AG10803 (cell line): ENCODE measurements around the gene CACNG1.

ENCODE experiments used
- DNase-seq: peaks from one replicate; pipeline ENCODE4 v3.0.0; 2010; ENCODE audit warnings: low read depth
- H3K4me3 ChIP-seq: 2 replicates; pipeline ENCODE4 v1.5.1; 2011; ENCODE audit warnings: mild to moderate bottlenecking, low read length, control low read depth
- TF ChIP-seq, protein P1 (sequence below): conservative IDR thresholded peaks from 2 replicates; pipeline ENCODE4 v1.5.1; 2011; ENCODE audit warnings: mild to moderate bottlenecking, low read length, control low read depth, inconsistent platforms

Gene CACNG1

DNA sequence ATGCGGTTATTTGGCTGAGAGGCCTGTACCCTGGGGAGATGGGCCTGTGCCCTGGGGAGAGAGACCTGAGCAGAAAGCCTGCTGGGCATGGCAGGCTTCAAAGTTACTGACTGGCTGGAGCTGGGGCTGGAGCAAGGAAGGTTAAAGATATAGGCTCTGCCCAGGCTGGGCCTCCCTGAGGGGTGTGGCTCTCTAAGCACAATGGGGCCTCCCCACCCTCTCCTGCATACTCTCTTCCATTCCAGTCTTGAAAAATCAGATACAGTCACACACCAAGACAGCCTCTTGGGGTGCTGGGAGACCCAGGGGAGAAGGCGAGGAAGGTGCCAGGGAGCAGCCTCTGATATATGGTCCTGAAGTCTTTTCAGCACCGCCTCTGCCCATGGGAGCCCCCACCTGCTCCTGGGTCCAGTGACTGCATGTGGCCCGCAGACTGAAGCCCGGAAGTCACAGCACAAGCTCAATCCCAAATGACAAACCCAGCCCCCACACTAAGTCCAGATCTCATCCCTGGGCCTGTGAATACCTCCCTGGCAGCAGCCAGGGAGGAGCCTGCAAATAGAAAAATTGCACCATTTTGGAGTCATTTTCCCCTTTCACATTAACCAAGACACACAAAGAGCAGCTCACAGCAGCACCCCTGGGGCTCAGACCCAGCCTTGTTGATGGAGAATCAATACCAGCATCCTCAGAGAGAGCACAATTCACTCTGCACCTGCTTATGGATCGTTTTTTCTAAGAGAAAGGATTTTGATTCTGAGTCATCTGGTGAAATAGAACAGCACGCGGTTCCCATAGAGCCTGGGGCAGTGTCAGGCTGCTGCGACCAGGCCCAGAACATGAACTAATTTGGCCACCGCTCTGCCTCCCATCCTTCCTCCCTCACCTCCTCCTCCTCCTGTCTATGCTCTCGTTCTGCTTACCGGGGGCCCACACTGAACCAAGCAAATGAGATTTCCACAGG is 25.6 kb upstream of the CACNG1 start:
- TF ChIP-seq, protein P1, sequence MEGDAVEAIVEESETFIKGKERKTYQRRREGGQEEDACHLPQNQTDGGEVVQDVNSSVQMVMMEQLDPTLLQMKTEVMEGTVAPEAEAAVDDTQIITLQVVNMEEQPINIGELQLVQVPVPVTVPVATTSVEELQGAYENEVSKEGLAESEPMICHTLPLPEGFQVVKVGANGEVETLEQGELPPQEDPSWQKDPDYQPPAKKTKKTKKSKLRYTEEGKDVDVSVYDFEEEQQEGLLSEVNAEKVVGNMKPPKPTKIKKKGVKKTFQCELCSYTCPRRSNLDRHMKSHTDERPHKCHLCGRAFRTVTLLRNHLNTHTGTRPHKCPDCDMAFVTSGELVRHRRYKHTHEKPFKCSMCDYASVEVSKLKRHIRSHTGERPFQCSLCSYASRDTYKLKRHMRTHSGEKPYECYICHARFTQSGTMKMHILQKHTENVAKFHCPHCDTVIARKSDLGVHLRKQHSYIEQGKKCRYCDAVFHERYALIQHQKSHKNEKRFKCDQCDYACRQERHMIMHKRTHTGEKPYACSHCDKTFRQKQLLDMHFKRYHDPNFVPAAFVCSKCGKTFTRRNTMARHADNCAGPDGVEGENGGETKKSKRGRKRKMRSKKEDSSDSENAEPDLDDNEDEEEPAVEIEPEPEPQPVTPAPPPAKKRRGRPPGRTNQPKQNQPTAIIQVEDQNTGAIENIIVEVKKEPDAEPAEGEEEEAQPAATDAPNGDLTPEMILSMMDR: no peak

DNA sequence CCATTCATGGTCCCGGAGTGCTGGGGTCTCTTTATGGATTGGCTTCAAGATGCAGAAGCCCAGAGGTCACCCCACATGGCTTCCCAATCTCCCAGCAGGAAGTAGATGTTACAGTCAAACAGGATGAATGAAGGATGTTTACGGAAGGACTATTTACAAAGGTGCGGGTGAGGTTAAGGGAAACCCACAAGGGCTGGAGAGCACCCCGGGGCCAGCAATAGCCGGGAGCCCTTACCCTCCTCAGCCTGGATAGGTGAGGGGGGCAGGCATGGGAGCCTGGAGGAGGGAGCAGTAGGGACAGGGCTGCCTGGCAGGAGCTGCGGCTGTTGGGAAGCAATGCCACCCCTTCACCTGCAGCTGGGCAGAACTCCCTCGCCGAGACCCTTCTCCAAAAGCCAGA is 24.5 kb upstream of the CACNG1 start:
- TF ChIP-seq, protein P1: no peak
- DNase-seq: no peak
- no peak overlapping the region for H3K4me3 ChIP-seq

More for the DNA sequence above, 25.6 kb upstream of the CACNG1 start:
- no peak for DNase-seq
- H3K4me3 ChIP-seq: no peak overlapping the region

DNA sequence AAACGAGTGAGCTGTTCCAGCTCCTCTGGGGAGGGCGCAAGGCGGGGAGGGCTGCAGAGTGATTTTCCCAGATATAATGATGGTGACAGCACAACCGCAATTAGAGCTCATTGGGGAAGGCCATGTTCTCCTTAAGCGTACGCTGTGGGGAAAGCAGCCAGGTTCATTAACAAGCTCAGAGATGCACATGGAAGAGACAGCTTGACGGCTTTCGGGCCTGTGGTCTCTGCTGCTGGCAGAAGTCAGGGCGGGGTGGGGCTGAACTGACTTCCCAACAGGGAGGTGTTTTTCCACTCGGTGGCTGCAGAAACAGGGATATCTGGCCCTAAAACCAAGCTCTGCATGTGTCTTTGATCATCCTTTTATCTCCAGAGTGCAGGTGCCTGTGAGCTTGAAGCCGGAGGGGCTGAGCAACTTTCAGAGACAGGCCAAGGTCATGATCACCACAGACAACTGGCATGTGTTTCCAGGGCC is 24.0 kb upstream of the CACNG1 start:
- TF ChIP-seq, protein P1: no peak
- no peak for DNase-seq
- H3K4me3 ChIP-seq: no peak overlapping the region

DNA sequence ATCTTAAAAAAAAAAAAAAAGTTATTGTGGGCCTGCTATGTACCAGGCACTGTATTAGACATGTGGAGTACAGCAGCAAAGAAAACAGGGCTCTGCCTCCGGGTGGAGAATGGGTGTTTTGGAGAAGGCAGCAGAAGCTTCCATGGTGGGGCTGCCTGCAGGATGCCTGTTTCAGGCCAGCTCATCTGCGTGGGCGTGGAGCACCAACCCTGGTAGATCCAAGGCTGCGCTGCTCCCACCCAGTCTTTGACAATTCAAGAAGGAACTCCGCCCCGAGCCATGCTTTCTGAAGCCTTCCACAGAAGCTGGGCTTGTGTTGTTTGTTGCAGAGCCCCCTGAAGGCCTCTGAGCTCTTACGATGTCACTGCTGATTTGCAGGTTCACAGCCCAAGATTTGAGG is 23.2 kb upstream of the CACNG1 start:
- TF ChIP-seq, protein P1: no peak
- no peak for DNase-seq
- no peak overlapping the region for H3K4me3 ChIP-seq

DNA sequence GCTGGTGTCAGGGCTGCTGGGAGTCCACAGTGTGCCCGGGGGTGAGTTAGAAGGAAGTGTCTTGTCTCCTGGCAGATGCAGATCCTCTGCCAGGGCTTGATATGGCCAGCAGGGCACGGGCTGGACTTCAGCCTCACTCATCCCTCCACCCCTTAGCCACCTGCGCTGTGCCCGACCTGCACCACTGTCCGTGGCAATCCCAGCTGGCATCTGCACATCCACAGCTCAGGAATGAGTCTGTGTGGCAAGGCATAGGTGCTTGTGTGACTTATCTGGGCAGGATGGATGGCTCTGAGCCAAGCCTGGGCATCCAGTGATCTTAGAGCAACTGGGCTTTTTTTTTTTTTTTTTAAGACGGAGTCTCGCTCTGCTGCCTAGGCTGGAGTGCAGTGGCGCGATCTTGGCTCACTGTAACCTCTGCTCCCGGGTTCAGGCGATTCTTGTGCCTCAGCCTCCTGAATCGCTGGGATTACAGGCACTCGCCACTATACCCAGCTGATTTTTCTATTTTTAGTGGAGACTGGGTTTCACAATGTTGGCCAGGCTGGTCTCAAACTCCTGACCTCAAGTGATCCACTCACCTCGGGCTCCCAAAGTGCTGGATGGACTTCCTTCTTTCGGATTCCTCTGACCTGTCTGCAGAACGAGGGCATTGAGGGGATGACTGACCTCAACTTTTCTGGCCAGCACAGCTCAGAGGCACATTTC is 22.5 kb upstream of the CACNG1 start:
- DNase-seq: no peak
- no peak overlapping the region for H3K4me3 ChIP-seq
- TF ChIP-seq, protein P1: no peak

DNA sequence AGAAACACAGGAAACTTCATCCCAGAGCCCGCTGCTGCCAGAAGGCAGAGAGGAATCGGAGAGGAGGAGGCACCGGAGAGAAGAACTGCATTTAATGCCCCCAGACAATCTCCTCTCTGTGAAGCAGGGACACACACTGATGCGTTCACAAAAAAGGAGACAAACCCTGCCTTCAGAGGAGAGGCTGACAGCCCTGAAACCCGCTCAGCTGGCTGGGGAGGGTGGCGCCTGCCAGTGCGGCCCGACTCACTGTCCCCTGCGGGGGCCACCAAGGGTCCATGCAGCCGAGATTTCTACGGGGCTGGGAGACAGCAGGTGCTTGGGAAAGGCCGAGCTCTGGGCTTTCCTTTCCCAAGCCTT is 21.9 kb upstream of the CACNG1 start:
- DNase-seq: no peak
- TF ChIP-seq, protein P1: no peak
- H3K4me3 ChIP-seq: no peak overlapping the region
